Neuron (in vitro differentiated cells): Measurements from ENCODE around the gene C1orf198.

Experiments
- H2AFZ ChIP-seq: one replicate; pipeline ENCODE4 v1.6.1; 2013; ENCODE audit warnings: low read depth, mild to moderate bottlenecking, inconsistent platforms, low read length, moderate library complexity
- H3K27me3 ChIP-seq: one replicate; pipeline ENCODE4 v1.6.1; 2013; ENCODE audit warnings: low read length; ENCODE audit not compliant: insufficient read depth
- H3K36me3 ChIP-seq: one replicate; pipeline ENCODE4 v1.6.1; 2013; ENCODE audit warnings: low read length; ENCODE audit not compliant: insufficient read depth
- H3K4me1 ChIP-seq: one replicate; pipeline ENCODE4 v1.6.1; 2013; ENCODE audit warnings: low read length; ENCODE audit not compliant: insufficient read depth
- H3K4me3 ChIP-seq: 2 replicates; pipeline ENCODE4 v1.5.1; 2013; ENCODE audit warnings: mild to moderate bottlenecking, low read length, moderate library complexity
- H3K9me3 ChIP-seq: one replicate; pipeline ENCODE4 v1.6.1; 2013; ENCODE audit warnings: low read length

The C1orf198 gene

DNA sequence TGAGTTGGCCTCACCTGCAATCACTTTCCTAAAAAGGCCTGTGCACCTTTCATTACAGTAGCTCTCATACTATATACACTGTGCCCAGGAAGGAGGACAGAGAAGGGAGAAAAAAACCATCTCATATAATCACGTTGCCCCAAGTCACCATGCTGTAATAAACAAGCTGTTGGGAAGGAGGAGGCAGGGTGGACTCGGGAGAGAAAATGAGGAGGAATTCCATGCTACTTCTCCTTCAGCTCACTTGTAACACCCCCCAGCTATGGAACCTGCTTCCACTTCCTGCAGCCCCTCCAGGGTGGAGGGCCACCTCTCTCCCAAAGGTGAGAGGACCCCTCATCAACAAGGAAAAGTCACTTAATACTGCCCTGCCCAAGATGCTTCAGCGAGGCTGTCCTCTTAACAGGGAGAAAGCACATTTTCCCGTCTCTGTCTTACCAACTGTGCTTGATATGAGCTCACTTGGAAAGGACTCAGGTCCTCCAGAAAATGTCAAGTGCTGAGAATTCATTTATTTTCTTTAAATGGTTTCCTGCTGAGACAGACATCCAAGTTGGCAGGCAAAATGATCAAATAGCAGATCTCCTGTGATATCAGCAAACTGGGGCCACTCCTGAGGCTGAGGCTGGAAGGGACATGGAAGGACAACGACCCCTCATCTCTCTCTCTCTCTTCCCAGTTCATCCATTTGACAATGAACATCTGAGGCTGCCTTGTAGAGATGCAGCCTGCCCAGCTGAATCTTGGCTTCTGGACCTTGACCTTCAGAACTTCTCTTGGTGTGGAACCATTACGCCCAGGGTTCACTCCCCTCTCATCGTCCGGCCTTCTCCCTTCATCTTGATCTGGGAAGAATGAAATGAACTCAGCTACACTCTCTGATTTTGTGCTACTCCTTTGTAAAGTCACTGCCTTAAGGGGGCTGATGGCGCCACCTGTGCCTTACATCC is 67.2 kb downstream of the C1orf198 start:
- H3K36me3 ChIP-seq: no peaks in the 10 kb centered on the region

DNA sequence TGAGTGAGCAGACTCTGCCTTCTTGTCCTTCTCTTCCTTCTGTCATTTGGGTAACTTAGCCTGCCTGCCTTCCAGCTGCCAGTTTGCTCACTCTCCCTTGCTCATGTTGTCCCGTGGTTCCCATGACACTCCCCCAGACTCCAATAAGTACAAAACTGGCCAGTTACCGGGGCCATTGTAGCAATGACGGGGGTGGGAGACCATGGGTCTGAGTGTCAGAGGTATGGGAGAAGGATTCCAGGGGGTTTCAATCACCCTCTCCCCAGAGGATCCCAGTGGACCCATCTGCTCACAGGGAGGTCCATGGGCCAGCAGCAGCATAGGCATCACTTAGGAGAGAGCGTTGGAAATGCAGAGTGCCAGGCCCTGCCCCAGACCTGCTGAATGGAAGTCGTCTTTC is 69.8 kb downstream of the C1orf198 start:
- Histone ChIP-seq H2AFZ (no peak overlapping the region), H3K4me1 (peaks cover 4% of the 10 kb centered on the region), H3K9me3 (peaks cover 5% of the 10 kb centered on the region), H3K27me3 (no peaks in the 10 kb centered on the region), H3K4me3 (no peak overlapping the region), H3K36me3 (no peaks in the 10 kb centered on the region)

More for the DNA sequence above, 67.2 kb downstream of the C1orf198 start:
- peaks cover 5% of the 10 kb centered on the region for H3K9me3 ChIP-seq
- no peaks in the 10 kb centered on the region for H3K27me3 ChIP-seq
- H3K4me1 ChIP-seq: peaks cover 4% of the 10 kb centered on the region
- H2AFZ ChIP-seq: no peak overlapping the region
- H3K4me3 ChIP-seq: no peak overlapping the region

DNA sequence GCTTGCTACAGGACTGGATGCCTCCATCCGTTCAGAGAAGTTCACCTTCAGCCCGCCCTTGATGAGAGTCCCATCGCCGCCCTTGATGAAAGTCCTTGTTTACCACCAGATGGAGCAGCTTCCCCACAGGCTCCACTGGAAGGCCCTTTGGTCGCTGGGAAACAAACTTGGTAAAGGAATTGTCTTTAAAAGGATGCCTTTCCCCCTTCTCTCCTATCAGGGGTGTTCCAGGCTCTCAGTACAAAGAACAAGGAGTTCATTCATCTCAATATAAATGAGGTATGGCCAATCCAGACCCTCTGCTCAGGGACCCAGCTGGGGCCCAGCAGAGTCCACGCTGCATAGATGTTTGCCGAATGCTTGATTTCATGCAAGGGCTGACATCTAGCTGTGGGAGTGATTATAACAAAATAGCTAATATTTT is 70.4 kb downstream of the C1orf198 start:
- H3K4me3 ChIP-seq: no peak overlapping the region
- H3K36me3 ChIP-seq: no peaks in the 10 kb centered on the region
- no peak overlapping the region for H2AFZ ChIP-seq
- peaks cover 4% of the 10 kb centered on the region for H3K4me1 ChIP-seq
- peaks cover 5% of the 10 kb centered on the region for H3K9me3 ChIP-seq
- no peaks in the 10 kb centered on the region for H3K27me3 ChIP-seq

DNA sequence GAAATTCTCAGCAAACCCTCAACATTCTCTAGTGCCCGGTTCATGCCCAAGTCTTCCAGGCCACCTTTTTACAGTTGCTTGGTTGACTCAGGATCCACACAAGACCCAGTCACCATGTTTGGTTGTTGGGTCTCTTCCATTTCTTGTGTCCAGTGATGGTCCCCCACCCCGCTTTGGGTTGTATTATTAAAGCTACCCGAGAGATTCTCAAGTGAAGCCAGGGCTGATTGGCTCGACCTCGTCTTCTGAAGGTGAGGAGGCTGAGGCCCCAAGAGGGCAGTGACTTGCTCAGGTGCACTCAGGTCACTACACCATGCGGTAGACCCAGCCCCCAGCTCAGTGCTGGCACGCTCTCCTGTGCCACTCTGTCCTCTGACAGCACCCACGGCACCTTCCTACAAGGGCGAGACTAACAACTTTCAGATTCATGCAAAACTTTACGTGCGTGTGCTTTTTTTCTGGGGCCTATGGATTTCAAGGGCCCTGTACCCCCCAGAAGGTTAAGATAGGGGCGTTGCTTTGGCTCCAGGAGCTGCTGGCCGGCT is 70.9 kb downstream of the C1orf198 start:
- peaks cover 4% of the 10 kb centered on the region for H3K4me1 ChIP-seq
- no peaks in the 10 kb centered on the region for H3K27me3 ChIP-seq
- no peak overlapping the region for H2AFZ ChIP-seq
- peaks cover 5% of the 10 kb centered on the region for H3K9me3 ChIP-seq
- H3K4me3 ChIP-seq: no peak overlapping the region
- H3K36me3 ChIP-seq: no peaks in the 10 kb centered on the region

DNA sequence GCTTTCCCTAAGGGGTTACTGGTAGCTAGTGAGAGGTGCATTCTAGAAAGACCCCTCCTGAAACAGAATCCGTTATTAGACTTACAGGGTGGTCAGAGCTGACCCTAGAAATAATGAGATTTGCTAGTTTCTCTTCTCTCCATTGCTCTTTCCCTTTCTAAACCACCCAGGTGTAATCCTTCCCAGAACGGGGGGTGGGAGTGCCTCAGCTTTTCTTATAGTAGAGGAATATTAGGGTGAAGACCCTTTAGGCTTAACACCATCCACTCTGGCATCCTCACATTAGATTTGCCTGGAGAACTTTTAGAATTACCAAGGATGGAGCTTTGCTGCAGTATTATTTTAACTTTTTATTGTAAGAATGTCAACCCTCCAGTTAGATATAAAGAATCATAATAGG is 71.7 kb downstream of the C1orf198 start:
- Histone ChIP-seq H2AFZ (no peak overlapping the region), H3K27me3 (no peaks in the 10 kb centered on the region), H3K4me1 (peaks cover 4% of the 10 kb centered on the region), H3K4me3 (no peak overlapping the region), H3K36me3 (no peaks in the 10 kb centered on the region), H3K9me3 (peaks cover 5% of the 10 kb centered on the region)

DNA sequence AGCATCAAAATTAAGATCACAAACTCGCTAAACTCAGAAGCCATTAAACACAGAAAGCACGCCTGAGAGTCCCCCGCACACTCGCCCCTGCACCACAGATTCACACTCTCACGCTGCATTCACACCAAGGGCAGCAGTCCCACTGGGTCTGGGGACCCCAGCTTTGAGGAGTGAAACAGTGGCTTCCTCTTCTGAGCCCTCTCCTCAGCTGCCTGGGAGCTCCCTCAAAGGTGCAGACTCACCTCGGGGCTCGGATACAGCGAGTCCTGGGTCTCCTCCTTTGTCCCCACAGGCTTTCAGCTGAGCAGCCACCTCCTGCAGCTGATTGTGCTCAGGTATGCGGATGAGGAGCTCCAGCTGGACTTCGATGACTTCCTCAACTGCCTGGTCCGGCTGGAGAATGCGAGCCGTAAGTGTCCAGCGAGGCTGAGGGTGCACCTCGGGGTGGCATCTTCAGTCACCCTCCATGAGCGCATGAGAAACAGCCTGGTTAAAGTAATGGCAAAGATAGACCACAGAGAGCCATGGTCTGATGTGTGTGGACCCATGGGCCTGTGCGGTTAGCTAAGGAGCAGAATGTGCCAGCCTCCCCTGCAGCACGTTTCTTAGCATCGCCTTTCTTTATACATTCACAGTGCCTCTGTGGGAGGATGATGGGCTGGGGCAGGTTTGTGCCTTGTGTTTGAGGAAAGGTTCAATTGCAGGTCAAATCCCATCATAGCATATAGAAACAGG is 73.3 kb downstream of the C1orf198 start:
- H3K27me3 ChIP-seq: no peaks in the 10 kb centered on the region
- no peaks in the 10 kb centered on the region for H3K36me3 ChIP-seq
- no peak overlapping the region for H3K4me3 ChIP-seq
- H3K4me1 ChIP-seq: peaks cover 4% of the 10 kb centered on the region
- H2AFZ ChIP-seq: no peak overlapping the region
- H3K9me3 ChIP-seq: no peaks in the 10 kb centered on the region

DNA sequence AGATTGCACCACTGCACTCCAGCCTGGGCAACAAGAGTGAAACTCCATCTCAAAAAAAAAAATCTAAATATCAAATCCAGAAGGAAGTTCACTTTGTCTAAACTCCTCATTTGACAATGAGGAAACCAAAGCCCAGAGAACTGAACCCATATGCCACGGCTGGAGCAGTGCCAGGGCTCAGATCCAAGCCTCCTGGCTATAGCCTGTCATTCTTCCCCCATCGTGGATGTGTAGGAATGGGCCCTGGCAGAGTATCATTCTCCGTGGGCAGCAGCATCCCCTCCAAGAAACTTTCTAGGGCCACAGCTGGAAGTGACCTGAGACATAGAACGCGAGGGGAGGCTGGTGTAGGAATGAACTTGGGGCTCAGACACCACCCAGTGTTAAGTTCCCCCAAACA is 73.9 kb downstream of the C1orf198 start:
- Histone ChIP-seq H2AFZ (no peak overlapping the region), H3K4me3 (no peak overlapping the region), H3K36me3 (no peaks in the 10 kb centered on the region), H3K4me1 (peaks cover 4% of the 10 kb centered on the region), H3K9me3 (no peaks in the 10 kb centered on the region), H3K27me3 (no peaks in the 10 kb centered on the region)

DNA sequence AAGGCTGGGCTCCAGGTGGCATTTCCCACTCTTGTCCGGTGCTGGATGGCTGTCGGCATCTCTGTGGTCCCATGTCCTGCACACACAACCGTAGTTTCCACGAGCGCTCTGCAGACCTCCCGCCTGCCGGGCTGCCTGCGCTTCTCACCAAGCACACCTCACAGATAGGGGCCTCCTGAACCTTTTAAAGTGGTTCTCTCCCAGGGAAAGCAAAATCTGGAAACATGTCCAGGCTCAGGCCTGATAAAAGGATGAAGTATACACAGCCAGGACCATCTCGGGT is 74.9 kb downstream of the C1orf198 start:
- H3K36me3 ChIP-seq: no peaks in the 10 kb centered on the region
- no peak overlapping the region for H3K4me3 ChIP-seq
- H3K4me1 ChIP-seq: peaks cover 2% of the 10 kb centered on the region
- H3K27me3 ChIP-seq: no peaks in the 10 kb centered on the region
- no peak overlapping the region for H2AFZ ChIP-seq
- H3K9me3 ChIP-seq: no peaks in the 10 kb centered on the region

DNA sequence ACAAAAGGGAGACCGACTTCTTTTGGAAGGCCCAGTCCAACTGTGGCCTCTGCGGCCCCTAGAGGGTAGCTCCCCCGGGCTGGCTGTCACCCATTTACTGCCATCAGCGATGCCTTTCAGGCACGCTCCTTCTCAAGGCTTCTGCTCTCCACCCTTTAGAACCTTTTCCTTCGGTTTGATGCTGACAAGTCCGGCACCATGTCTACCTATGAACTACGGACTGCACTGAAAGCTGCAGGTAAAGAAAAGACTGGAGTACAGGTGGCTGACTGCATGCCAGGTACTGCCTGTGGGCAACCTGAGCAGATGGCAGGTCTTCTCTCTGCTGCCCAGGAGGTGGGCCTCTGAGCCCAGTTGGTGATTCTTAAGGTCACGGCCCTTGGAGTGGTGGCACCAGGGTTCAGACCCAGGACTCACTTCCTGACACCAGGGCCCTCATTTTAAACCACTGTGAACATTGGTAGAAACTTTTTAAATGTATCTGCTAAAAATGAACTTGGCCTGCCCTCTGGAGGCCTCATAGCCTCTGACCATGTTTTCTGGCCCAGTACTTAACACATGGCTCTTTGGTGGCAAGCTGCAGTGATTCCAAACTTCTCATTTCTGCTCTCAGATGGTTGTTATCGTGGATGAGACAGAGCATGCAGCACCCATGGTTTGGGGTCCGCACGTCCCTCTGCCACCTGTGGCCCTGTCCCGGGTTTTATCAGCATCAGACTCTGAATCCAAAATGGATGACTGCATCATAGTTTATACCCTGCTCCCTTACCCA is 75.4 kb downstream of the C1orf198 start:
- Histone ChIP-seq H2AFZ (no peak overlapping the region), H3K27me3 (no peaks in the 10 kb centered on the region), H3K9me3 (no peaks in the 10 kb centered on the region), H3K4me3 (no peak overlapping the region), H3K4me1 (peaks cover 3% of the 10 kb centered on the region), H3K36me3 (no peaks in the 10 kb centered on the region)

DNA sequence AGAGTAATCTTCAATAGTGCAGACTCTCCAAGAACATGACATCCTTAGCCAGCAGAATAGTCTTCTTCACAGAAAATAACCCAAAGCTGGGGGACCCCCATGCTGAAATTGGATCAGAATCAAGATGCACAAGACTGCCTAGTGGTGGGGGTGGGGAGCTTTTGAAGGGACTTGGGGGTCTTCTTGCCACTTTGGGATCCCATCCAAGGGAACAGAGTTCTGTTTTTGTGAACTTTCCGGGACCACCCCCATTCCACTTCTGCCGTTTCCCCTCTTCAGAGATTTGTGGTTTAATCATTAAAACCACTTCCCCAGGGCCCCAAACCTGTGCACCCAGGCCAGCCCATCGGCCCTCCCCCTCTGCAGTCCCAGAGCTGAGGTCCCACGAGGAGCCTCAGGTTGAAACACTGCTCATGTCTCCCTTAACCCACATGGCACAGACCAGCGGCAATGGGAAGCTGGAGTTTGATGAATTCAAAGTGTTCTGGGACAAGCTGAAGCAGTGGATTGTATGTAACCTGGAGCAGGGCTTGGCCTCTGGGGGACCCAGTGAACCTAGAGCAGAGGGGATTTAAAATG is 76.2 kb downstream of the C1orf198 start:
- H2AFZ ChIP-seq: no peak overlapping the region
- peaks cover 11% of the 10 kb centered on the region for H3K4me1 ChIP-seq
- H3K4me3 ChIP-seq: no peak overlapping the region
- no peaks in the 10 kb centered on the region for H3K9me3 ChIP-seq
- no peaks in the 10 kb centered on the region for H3K27me3 ChIP-seq
- H3K36me3 ChIP-seq: no peaks in the 10 kb centered on the region

DNA sequence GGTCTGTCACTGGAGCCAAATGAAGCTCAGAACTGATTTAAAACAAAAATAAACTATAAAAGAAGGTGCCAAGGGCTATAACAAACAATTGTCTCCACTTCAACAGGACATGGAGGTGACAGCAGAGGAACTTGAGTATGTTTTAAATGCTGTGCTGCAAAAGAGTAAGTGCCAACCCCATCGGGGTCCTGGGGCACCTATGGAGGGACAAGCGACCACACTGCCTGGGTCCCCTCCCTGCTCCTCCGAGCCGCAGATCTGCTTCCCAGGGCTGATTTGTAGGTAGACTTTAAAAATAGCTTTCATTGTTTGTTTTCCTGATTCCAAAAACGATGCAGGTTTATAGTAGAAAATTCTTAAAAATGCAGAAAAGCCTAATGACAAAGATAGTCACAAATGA is 78.3 kb downstream of the C1orf198 start:
- no peaks in the 10 kb centered on the region for H3K36me3 ChIP-seq
- no peaks in the 10 kb centered on the region for H3K27me3 ChIP-seq
- H3K4me3 ChIP-seq: no peak overlapping the region
- no peaks in the 10 kb centered on the region for H3K9me3 ChIP-seq
- H2AFZ ChIP-seq: no peak overlapping the region
- H3K4me1 ChIP-seq: peaks cover 29% of the 10 kb centered on the region

DNA sequence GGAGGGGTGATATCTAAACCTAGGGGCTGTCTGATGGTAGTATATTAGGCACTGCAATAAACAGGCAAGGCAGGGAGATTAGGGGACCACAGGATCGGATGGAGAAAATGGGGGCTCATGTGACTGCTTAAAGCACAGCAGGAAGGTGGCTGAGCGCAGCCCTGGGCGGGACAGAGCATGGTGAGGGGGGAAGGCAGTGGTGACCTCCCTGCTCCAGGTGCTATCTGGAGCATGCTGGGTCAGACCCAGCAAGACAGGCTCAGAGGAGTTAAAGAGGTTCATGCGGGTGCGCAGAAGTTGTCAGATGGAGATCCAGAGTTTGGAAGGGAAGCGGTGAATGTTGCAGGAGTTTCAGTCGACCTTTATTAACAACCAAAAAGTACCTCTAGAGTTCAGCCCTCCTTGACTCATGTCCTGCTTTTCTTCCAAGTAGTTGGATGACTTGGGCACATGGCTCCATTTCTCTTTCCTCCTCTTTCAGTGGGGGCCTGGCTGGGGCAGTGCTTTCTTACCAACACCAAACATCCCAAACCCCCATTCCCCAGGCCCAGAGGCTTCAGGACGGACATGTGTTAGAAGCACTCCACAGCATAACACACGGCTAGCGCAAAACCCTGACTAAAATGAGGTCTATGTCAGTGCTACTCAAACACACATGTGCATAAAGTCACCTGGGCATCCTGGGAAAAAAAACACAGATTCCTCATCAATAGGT is 79.6 kb downstream of the C1orf198 start:
- Histone ChIP-seq H3K4me3 (no peak overlapping the region), H3K36me3 (no peaks in the 10 kb centered on the region), H2AFZ (no peak overlapping the region), H3K9me3 (peaks cover 5% of the 10 kb centered on the region), H3K27me3 (no peaks in the 10 kb centered on the region), H3K4me1 (peaks cover 29% of the 10 kb centered on the region)
